Stimulated activated CD8-positive, alpha-beta memory T cell treated with anti-CD3 and anti-CD28 coated beads, Interleukin-7, amount 100 ng/mL, for 1 hour (primary cell): ENCODE measurements around the gene GCM1.

ENCODE experiments used
- DNase-seq, 2 donors: peaks; one replicate each; pipeline ENCODE4 v3.0.0-alpha.2; 2020; ENCODE audit warnings: low read depth in 2 of 2

GCM1 gene

GRCh38 chr6:53152576-53152975, 3.9 kb upstream of the GCM1 start:
- no peak for DNase-seq

- no peak for DNase-seq
Observed at GRCh38 chr6:53151676-53152075, 3.0 kb upstream of the GCM1 start.

GRCh38 chr6:53144802-53145201, 3.8 kb downstream of the GCM1 start:
- DNase-seq = no peak

GRCh38 chr6:53143710-53144109, 4.9 kb downstream of the GCM1 start:
- DNase-seq = no peak

- DNase-seq = no peak
Observed at GRCh38 chr6:53142810-53143209, 5.8 kb downstream of the GCM1 start.

- no peak for DNase-seq
Observed at GRCh38 chr6:53139841-53140413, 8.7 kb downstream of the GCM1 start.

GRCh38 chr6:53136000-53136609, 12.5 kb downstream of the GCM1 start:
- DNase-seq = no peak

GRCh38 chr6:53134601-53135235, 13.9 kb downstream of the GCM1 start:
- DNase-seq = no peak

- no peak for DNase-seq
Observed at GRCh38 chr6:53133961-53134360, 14.7 kb downstream of the GCM1 start.

- DNase-seq = no peak
Observed at GRCh38 chr6:53130569-53131290, 17.9 kb downstream of the GCM1 start.

- no peak for DNase-seq
Observed at GRCh38 chr6:53128842-53129241, 19.8 kb downstream of the GCM1 start.

GRCh38 chr6:53125276-53125675, 23.4 kb downstream of the GCM1 start:
- DNase-seq = no peak

- DNase-seq = no peak
Observed at GRCh38 chr6:53124131-53124800, 24.4 kb downstream of the GCM1 start.

- no peak for DNase-seq
Observed at GRCh38 chr6:53119772-53120409, 28.8 kb downstream of the GCM1 start.

- no peak for DNase-seq
Observed at GRCh38 chr6:53119349-53119748, 29.3 kb downstream of the GCM1 start.

- no peak for DNase-seq
Observed at GRCh38 chr6:53115741-53116140, 32.9 kb downstream of the GCM1 start.

GRCh38 chr6:53115113-53115512, 33.5 kb downstream of the GCM1 start:
- no peak for DNase-seq

GRCh38 chr6:53113742-53114141, 34.9 kb downstream of the GCM1 start:
- no peak for DNase-seq

- no peak for DNase-seq
Observed at GRCh38 chr6:53112871-53113270, 35.8 kb downstream of the GCM1 start.

- DNase-seq = no peak
Observed at GRCh38 chr6:53112404-53112803, 36.2 kb downstream of the GCM1 start.

- no peak for DNase-seq
Observed at GRCh38 chr6:53111865-53112264, 36.8 kb downstream of the GCM1 start.

GRCh38 chr6:53109612-53110011, 39.0 kb downstream of the GCM1 start:
- DNase-seq = no peak
